ENCODE data around the gene MFGE8.

MFGE8 gene

DNA sequence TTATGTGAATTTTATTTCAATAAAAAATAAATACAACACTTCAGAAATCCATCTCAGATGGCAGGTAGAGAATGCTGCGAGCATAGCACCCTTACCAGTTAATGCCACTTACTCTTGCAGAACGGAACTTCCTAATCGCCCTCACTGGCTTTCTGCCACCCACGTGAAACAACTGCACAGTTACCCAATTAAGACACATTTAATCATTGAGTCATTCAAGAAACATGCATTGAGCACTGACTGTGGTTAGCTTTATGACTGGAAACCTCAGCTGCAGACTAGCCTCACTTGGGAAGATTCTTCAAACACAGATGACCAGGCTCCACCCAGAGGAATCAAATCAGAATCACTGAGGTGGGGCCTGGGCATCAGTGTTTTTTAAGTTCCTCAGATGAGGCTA is 5.6 kb upstream of the MFGE8 start:
- no peak for DNase-seq

DNA sequence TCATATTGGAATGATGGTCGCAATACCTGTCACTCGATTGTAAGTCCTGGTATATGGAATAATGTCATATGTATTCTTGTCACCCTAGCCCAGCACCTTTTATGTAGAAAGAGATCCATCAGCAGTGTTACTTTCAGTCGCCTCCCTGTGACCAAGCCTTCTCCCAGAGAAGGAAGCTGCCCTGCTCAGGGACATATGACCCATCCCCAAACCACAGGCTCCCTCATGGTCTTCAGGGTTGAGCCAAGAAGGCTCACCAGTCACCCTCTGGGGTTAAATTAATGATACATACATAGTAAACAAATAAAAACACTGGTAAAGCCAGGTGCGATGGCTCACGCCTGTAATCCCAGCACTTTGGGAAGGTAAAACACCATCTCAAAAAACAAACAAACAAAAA is 4.6 kb upstream of the MFGE8 start:
- no peak for DNase-seq

DNA sequence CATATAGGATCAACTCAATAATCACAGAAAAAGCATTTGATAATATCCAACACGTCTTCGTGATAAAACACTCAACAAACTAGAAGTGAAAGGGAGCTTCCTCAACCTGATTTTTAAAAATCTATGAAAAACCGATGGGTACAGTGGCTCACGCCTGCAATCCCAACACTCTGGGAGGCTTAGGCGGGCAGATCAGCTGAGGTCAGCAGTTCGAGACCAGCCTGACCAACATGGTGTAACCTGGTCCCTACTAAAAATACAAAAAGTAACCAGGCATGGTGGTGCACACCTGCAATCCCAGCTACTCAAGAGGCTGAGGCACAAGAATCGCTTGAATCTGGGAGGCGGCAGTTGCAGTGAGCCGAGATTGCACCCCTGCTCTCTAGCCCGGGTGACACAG is 2.2 kb upstream of the MFGE8 start:
- DNase-seq, result no peak

DNA sequence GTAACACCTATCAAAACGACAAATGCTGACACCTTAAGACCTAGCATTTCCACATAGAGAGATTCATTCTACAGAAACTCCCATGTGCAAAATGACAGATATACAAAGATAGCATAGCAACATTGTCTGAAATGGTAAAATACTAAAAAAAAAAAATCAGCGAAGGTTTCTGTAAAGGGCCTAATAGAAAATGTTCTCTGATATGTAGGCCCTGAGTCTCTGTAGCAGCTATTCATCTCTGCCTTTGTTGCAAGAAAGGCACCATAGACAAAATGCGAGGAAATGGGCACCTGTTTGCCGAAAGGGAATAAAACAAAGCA is 631 bp upstream of the MFGE8 start:
- DNase-seq, result no peak

DNA sequence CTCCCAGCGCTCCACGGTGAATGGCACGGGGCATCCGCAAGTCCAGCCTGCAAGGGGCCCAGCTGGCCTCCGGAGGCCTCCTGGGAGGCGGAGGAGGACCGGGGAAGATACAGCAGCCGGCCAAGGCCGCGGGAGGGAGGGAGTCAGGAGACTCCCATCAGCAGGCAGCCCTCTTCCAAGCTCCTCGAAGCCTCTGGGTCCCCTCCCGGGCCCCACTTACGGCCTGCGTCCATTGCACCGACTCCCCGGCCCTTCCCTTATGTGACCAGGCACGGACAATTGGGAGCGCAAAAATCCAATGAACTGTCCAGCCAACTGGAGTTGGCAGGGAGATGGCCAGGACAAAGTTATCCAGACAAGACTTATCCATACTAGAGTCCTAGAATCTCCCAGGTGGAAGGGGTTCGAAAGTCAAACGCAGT is 668 bp downstream of the MFGE8 start:
- DNase-seq, result no peak

DNA sequence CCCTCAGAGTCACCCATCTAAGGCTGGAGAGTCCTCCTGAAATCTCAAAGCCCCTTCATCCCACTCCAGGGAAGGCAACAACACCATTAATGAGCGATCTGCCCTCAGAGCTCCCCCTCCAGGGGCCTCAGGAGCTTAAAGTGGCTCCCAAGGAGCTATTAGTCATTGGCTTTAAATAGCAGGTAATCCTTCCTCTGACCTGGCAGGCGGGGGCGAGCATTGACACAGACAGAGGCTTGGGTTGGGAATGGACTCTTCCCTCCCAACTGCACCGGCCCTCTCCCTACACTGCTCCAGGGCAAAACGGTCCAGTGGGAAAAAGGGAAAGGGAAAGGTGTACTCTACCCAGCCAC is 1.4 kb downstream of the MFGE8 start:
- DNase-seq, result no peak

DNA sequence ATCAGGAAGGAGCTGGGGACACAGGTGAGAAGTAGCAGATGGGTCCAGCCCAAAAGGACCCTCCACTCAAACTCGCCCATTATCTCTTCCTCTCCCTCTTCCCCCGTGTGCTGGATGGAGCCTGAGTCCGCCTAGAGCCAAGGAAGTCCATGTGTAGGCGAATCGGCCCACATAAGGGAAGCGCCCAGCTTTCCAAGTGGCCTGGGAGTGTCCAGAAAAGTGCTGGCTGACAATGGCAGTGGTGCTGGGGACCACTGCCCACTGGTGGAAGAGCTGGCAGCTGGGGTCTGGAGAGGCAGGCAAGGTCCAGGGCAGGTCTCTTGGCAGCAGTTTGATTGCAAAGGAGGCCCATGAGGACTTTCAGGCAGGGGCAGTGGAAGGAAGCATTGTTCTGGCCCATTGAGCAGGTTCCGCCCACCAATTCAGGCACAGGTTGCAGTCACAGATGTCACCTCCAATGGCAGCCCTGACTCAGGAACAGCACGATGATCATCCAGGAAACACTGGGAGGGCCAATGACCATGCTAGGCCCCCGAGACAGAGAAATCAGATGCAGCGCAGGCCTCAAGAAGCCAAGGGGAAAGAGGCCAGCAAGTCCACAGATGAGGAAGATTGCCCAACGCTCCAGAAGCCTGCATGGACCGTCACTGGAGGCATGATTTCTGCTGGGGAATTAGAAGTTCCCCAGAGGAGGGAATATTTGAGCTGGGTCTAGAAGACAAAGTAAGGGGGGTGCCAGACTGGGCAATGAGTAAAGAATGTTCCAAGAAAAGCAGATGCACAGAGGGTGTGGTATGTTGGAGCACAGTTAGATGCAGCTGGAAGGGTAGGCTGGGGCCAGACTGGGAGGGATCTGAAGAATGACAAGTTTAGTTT is 3.0 kb downstream of the MFGE8 start:
- DNase-seq, result no peak

DNA sequence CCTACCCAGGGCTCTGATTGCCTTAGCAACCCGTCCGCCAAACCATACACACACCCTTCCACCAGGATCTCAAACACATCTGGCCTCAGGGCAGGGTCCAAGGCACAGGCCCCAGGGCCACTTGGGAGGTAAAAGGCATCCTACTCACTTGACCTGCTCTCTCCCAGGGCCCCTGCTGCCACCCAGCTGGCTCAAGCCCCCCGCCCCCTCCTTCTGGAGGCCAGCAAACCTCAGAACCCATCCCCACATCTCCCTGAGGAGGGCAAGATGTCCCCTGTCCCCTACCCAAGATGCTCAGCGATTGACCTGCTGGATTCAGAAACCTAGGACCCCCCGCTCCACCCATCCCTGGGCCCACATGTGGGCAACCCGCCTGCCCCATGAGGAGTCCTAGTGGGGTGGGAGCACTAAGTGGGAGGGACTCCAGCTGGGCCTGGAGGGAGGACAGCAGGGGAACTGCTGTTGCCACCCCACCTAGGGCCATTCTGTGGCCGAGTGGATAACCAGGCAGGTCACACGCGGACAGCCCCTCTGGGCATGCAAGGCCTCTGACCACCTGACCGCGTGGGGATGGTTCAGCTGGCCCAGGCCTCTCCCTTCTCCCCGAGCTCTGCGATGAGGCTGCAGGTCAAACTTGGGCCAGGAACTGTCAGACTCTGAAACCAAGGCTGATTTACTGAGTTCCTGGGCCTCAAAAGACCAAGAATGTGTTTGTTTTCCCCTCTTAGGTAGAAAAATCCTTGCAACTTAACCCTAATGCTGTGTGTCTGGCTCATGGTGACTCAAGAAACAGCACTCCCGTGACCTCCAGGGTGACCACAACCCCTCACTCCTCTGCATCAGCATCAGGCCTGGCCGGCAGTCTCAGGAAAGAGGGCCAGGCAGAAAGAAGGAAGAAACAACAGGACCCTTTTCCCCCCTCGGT is 4.2 kb downstream of the MFGE8 start:
- DNase-seq, result no peak

DNA sequence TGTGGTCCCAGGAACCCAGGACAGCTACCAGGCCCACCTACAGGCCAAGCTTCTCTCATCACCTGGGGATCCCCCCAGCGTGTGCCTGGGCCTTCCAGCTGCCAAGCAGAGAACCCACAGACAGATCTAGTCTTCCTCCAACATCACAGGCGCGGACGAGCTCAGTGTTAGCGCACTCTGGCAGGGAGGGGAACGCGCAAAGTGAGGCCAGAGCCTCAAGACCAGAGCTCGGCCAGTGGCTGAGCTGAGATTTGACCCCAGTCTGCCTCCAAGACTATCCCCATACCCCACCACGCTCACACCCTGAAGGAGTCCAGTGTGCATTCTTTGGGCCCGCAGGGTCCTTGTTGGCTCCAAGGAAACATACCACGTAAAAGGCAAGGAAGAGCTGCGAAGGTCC is 5.1 kb downstream of the MFGE8 start:
- no peak for DNase-seq

DNA sequence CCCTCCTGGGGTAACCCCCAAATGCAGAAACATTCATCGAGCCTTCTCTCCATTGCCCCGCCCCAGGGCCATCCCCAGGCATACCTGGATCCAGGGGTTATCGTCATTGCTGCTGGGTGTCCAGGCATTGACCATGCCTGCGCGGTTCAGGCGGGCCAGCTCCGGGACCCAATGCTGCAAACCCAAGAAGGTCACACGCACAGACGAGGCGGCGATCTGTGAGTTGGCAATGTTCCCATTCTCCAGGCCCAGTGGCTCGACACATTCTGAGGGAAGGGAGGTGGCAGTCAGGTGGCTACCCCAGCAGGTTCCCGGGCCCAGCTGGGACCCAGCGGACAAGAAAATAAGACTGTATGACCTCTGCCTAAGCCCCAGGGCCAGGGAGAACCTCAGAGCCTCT is 6.1 kb downstream of the MFGE8 start:
- DNase-seq, result no peak

DNA sequence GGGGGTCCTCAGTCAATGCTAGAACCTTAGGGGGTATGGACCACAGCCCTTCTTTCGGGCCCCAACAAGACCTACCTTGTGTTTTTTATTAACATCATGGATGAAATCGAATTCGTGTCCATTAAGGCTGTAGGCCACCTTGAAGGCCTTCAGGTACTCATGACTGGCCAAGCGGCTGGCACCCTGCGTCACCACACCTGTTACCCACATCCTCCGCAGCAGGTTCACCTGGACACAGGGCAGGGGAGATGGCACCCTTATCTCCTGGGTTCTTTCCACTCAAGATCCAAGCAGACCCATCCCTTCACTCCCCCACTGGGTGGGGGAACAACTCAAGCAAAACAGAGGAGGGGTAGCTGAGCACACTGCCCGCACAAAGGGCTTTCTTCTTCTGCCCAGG is 6.6 kb downstream of the MFGE8 start:
- no peak for DNase-seq

DNA sequence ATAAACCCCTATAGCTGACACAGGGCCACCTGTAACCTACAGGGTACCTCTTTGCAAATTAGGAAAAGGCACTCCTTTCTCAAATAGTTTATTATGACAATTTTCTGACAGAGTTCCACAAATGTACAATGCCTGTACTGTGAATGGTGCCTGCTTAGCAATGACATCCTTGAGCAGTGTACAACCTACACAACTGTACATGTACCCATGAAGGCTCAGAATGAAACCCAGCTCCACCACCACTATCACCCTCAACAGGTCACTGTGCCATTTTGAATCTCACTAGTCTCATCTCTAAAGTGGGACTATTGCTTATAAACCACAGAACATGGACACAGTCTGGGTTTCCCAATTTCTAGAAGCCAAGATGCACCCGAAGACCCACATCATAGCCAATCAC is 7.0 kb downstream of the MFGE8 start:
- no peak for DNase-seq

DNA sequence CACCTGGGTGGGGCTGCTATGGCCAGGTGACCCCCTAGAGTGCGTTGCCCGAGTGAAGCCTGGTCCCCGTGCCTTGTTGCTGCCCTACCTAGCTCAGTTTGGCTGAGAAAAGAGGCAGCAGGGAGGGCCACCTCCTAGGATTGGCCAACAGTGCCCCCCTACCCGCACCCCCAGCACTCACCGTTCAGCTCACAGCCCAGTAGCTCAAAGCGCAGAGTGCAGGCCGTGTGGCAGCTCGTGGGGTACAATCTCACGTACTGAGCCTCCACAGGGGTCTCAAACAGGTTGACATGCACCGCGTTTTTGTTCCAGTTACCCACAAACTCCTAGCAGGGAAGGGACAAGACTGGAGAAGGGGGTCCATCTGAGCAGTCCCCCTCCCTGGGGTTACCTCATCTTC is 7.6 kb downstream of the MFGE8 start:
- DNase-seq, result no peak

DNA sequence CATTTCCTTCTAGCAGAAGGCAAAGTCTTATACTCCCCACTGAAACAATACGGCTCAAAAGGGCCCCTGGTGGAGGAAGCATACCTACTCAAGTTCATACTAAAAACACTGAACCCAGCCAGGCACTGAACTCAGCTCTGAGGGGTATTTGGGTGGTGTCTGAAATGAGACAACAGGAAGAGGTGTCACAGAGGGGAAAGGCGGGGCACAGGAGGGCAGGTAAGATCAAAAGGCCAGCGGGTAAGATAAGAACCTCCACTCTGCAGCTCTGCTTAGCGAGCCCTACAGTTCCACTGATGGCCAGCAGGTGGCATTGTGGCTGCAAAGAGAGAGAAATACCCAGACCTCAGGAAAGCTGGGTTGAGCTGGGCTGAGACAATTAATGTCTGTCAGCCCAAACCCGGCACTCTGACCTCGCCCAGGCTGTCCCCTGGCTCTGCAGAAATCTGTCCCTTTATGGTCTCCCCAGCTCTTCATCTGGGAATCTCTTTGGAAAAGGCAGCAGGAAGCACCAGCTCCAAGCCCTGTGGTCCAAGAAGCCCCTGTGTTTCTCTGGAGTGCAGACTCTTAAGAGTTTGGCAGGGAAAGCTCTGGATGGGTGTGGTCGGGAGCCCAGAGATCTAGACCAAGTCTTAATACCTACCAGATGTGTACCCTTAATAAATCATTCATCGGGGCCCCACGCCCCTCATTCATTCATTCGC is 8.4 kb downstream of the MFGE8 start:
- peak; percentile 93 for DNase-seq

DNA sequence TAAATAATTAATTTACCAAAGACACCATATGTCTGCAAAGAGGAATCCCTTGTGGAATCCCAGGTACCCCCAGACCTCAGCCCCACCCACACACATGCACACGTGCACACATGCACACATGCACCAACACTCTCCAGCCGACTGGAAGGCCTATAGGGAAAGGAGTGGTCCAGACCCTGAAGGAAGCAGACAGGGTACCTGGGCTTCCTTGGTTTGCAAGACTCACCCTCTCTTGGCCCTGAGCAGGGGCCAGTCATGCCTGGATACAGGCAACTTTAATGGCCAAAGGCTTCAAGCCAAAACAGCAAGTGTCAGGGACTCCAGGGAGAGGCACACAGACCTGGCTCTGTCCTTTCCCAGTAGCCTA is 8.9 kb downstream of the MFGE8 start:
- no peak for DNase-seq

DNA sequence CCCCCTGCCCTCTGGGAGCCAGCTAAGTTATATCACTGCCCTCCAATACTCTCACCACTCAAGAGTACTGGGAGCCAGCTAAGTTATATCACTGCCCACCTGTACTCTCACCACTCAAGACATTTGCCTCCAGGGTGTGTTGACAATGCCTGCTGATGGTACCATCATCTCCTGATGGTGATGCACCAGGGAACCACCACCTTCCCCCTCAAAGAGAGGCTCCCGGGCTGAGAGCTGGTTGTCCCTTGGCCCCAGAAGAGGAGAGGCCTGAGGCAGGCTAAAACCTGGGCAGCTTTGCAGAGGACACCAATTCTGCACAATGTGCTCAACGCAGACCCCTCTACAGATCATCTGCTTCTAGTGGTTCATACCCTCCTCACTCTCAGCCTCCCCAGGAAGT is 10.3 kb downstream of the MFGE8 start:
- no peak for DNase-seq

DNA sequence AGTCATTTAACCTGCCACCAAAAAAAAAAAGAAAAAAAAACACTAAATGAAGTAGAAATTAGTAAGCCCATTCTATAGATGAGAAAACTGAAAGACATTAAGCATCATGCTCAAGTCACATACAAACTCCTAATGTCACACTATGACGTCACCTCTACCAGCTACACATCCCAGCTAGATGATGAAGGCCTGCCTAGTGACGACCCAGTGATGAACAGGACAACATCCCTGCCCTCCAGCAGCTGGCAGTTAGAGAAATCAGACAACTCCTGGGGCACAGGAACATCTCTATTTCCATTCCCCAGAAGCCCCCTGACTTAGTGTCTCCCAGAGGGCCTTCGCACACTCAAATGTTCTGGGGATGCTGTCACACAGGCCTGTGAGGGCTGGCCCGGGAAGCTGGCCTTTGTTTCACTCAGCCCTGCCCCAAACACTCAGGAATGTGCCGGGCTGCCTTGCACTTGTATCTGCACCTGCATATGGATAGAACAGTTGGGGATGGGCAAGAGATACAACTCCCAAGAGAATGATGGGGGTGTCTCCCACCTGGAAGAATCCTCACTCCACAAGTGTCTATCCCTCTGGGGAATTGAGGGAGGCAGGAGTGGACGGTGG is 10.9 kb downstream of the MFGE8 start:
- DNase-seq, result no peak

DNA sequence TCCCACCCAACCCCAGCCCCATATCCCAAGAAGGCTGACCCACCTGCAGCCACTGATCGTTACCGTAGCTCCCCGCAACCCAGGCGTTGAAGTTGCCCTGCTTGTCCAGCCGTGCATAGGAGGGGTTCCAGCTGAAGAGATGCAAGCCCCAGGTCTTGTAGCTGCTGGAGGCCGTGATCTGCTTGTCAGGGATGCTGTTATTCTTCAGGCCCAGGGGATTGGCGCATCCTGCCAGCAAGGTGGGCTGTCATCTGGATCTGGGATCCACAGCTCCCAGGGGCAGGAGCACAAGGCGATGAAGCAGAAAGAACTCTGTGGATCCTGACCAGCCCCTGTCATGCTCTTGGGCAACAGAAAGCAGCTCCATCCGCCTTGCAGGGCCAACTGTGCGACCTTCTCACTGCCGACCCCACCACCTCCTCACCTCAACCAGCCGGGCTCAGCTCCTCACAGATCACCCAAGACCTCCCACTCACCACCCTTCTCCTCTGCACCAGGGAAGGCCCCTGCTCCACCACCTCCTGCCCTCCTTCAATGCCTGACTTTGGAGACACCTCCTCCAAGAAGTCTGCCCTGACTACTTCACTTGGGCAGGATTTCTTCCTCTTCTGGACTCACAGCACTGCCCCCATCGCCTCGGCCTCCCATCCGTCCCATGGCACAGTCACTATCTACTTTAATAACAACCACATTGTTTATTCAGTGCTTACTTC is 11.5 kb downstream of the MFGE8 start:
- DNase-seq, result no peak

DNA sequence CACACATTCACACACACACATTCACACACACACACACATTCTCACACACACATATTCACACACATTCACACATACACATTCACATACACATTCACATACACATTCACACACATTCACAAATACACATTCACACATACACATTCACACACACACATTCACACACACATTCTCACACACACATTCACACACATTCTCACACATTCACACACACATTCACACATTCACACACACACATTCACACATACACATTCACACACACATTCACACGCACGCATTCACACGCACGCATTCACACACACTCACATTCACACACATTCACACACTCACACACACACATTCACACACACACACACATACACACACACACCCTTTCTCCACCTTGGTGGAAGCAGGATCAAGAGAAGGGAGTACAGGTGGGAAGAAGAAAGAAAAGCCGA is 12.2 kb downstream of the MFGE8 start:
- no peak for DNase-seq

DNA sequence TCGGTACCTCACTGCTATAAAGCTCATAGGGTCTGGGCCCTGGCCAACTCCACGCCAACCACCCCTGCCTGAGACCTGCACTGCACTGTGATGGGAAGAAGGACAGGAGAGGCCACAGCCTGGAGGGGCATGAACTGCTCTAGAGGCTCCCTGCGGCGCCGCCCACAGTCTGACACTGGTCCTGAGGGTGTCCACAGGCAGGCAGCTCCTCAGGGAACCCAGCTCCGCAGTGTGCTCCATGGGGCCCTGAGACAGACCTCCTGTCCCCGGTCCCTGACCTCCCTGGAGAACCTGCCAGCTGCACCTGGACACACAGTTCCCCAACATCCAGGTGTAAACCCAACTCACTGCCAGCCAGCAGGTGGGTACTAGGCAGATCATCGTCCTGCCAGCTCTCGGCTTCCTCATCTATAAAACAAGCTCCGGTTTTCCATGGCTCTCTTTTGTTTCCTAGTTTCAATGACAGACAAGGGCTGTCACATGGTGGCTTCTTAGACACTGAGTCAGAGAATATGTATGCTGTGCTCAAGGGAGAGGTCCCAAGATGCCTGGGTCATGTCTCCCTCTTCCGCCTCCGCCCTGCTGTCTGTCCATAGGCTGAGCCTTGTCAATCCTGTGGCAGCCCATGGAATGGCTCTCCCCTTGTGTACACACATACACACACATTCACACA is 12.7 kb downstream of the MFGE8 start:
- DNase-seq, result no peak

DNA sequence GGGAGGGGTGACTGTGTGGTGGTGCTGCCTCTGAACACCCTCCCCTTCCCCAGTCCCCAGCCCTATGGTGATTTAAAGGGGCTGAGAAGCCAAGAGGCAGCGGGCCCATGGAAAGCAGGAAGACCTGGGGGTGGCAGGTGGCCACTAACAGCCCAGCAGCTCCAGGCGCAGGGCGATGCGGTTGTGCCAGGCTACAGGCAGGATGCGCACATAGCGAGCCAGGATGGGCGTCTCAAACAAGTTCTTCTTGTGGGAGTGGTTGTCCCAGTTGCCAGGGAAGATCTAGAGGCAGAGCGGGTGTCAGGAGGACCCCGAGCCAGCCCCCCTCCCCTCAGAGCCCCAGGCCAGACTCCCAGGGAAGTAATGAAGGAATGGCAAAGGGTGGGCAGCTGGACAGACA is 13.9 kb downstream of the MFGE8 start:
- no peak for DNase-seq

DNA sequence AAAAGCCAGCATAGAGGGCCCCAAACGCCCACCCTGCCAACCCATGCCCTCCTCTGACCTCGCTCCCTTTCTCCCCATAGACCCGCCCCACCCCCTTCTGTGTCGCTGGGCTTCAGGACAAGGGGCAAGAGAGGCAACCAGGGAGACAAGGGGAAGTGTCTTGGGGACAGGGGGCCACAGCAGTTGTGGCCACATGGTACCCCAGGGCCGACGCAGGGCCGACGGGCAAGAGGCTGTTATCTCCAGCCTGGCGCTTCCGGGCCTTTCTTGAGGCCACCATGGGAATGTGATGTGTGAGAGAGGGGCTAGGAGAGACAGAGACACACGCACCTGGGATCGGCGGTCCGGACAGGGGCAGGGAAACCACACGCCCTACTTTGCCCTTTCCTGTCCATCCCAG is 14.4 kb downstream of the MFGE8 start:
- no peak for DNase-seq
